Keratinocyte (primary cell): ENCODE measurements around the gene LATS2.

Experiments used
- CTCF ChIP-seq, 3 experiments: IDR thresholded peaks in 1 of 3; conservative IDR thresholded peaks in 1 of 3; optimal IDR thresholded peaks in 1 of 3; 2 replicates in 2 of 3; 3 replicates in 1 of 3; pipeline versions ENCODE3 to v1.5.1; 2011; ENCODE audit warnings: low read length in 3 of 3, mild to moderate bottlenecking in 3 of 3, moderate library complexity in 2 of 3, control low read depth in 1 of 3, inconsistent platforms in 1 of 3; ENCODE audit not compliant: insufficient read depth in 2 of 3; ENCODE audit errors: extremely low read depth in 1 of 3
- EZH2 ChIP-seq: IDR thresholded peaks from one replicate; pipeline ENCODE4 v1.6.1; 2012; ENCODE audit warnings: inconsistent platforms, mild to moderate bottlenecking, low read length, moderate library complexity

GRCh38 chr13:20989656-20990321, 71.6 kb downstream of the LATS2 start:
- TF ChIP-seq CTCF (optimal IDR thresholded peaks at IDR 0.05 in 1 of 3, IDR thresholded peaks at IDR 0.05 in 1 of 3, conservative IDR thresholded peaks at IDR 0.05 in 1 of 3; ENCODE audit: extremely low read depth in 1 of 3, insufficient read depth in 2 of 3, low read length in 3 of 3) (no peak), EZH2 (no peak)
